ENCODE measurements around the gene STAT1.
A peak's percentile ranks its signal among the peaks of the same experiment; 100 is the strongest.
"Not testable (repeated sequence)": the region's sequence is repeated elsewhere in the genome, so short reads cannot be mapped to it uniquely, and the experiment has no call there.

Gene STAT1

DNA sequence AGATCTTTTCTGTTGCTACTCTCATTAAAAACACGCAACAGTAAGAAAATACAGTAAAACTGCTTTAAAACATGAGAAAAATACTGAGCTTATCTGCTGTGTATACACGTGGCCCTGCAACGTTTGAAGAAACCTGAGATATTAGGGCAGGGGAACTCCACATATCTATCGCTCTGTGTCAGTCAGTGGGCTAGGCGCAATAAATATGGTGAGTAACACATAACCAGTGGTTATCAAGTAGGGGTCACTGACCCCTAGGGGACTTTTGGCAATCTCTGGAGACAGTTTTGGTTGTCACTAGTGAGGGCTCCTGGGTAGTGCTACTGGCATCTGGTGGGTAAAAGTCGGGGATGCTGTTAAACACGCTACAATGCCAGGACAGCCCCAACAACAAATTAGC, 14.9 kb downstream of the STAT1 start:
- no peak overlapping the region for H3K27ac ChIP-seq
- TF ChIP-seq CTCF (conservative IDR thresholded peaks at IDR 0.05) (no peak), ZFX (IDR thresholded peaks at IDR 0.05) (no peak)

DNA sequence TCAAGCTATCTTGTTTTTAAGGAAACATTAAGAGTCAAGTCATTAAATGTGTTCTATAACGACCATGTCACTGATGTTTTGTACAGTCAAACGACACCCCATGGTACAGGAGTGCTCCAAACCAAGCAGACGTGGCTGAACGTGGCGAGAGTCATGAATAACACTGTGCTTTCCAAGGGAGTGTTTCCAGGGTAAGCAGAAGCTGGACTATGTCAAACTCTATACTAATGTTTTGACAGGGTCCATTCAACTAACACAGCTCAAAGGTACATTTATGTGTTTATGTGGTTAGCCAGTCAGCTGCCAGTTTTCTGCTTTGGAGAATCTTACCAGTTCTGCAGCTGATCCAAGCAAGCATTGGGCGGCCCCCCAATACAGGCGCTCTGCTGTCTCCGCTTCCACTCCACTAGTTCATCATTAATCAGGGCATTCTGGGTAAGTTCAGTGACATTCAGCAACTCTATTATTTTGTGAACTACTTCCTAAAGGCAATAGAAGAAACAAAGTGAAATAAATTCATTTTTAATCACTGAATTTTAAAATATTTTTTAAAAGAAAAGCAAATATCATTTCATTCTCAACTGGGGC, 16.4 kb downstream of the STAT1 start:
- TF ChIP-seq ZFX (IDR thresholded peaks at IDR 0.05) (no peak), CTCF (conservative IDR thresholded peaks at IDR 0.05) (no peak)

GRCh38 chr2:190996947-190997346, 17.0 kb downstream of the STAT1 start:
- no peak for TF ChIP-seq ZFX (IDR thresholded peaks at IDR 0.05)
- no peak for TF ChIP-seq CTCF (conservative IDR thresholded peaks at IDR 0.05)
- no peak overlapping the region for H3K27ac ChIP-seq

More for the DNA sequence above, 16.4 kb downstream of the STAT1 start:
- no peak overlapping the region for H3K27ac ChIP-seq

GRCh38 chr2:190996338-190996946, 17.5 kb downstream of the STAT1 start:
- TF ChIP-seq CTCF (conservative IDR thresholded peaks at IDR 0.05) (peak; percentile 67), ZFX (IDR thresholded peaks at IDR 0.05) (no peak)
- H3K27ac ChIP-seq: no peak overlapping the region

DNA sequence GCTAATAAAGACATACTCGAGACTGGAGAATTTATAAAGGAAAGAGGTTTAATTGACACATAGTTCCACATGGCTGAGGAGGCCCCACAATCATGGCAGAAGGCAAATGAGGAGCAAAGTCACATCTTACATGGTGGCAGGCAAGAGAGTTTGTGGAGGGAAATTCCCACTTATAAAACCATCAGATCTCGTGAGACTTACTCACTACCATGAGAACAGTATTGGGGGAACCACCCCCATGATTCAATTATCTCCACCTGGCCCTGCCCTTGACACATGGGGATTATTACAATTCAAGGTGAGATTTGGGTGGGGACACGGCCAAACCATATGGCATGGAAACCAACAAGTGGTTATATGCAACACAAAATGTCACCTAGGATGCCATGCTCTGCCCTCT, 18.7 kb downstream of the STAT1 start:
- H3K27ac ChIP-seq: not testable (repeated sequence)

DNA sequence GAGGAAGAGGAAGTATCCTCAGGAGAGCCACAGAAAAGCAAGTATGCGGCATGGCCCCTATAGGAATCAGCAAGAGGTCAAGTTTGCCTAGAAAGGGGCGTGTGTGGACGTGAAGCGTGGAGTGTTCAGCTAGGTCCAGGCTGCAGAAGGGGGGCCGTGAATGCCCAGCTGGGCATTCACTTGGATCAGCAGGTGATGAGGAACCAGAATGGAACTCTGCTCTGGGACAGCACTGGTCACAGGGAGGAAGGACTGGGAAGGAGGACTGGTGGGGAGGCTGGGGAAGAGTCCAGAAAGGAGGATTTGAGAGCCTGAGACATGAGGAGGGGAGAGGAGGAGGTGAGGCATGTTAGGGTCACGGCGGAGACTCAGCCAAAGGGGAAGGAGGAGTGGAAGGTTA, 19.8 kb downstream of the STAT1 start:
- no peak overlapping the region for H3K27ac ChIP-seq
- TF ChIP-seq ZFX (IDR thresholded peaks at IDR 0.05) (no peak), CTCF (conservative IDR thresholded peaks at IDR 0.05) (no peak)

GRCh38 chr2:190993292-190993643, 20.7 kb downstream of the STAT1 start:
- H3K27ac ChIP-seq: no peak overlapping the region
- TF ChIP-seq ZFX (IDR thresholded peaks at IDR 0.05) (no peak), CTCF (conservative IDR thresholded peaks at IDR 0.05) (no peak)

GRCh38 chr2:190990132-190990531, 23.8 kb downstream of the STAT1 start:
- no peak for TF ChIP-seq CTCF (conservative IDR thresholded peaks at IDR 0.05)
- no peak for TF ChIP-seq ZFX (IDR thresholded peaks at IDR 0.05)
- no peak overlapping the region for H3K27ac ChIP-seq

Data from C4-2B (cell line).